Endothelial cell of umbilical vein (primary cell): ENCODE data around the gene CCL11. TPM values are rescaled to one million over a fixed set of nuclear protein-coding genes. Genes with fewer than 3 reads are reported as not detected.

ENCODE experiments used
- BruUV-seq: library from RNA; stranded (reverse); fragments of 400-500 nt; replicated peaks from 2 replicates; lab custom pipeline; 2021; lab: Mats Ljungman, UMichigan
- CTCF ChIA-PET: fragments of 300-600, 350-600 bp; sonication (Branson Sonifier 250); formaldehyde crosslinking; loops from one replicate; lab custom pipeline; 2021; ENCODE audit warnings: antibody characterized with exemption, inconsistent platforms; lab: Charles Lee
- POLR2A ChIA-PET: fragments of 300-600, 350-600 bp; sonication (Branson Sonifier 250); formaldehyde crosslinking; loops from one replicate; lab custom pipeline; 2021; ENCODE audit warnings: antibody characterized with exemption, inconsistent platforms; lab: Charles Lee
- DNase-seq: peaks from one replicate; pipeline ENCODE4 v3.0.0-alpha.2; 2011; ENCODE audit warnings: low read depth, low spot score
- FAIRE-seq: peaks from 2 replicates; lab custom pipeline; 2011; peaks lifted over from hg19 to GRCh38; lab: Jason Lieb, UNC
- H2AFZ ChIP-seq: 2 replicates; pipeline ENCODE4 v1.6.0; 2012; ENCODE audit warnings: low read depth, low read length, control low read depth, inconsistent platforms
- H3K27ac ChIP-seq: 2 replicates; pipeline ENCODE4 v1.5.1; 2011; ENCODE audit warnings: low read depth, mild to moderate bottlenecking, control low read depth, low read length, moderate library complexity; ENCODE audit not compliant: insufficient read depth
- H3K27me3 ChIP-seq, 2 experiments: 2 replicates each; pipeline versions ENCODE4 v1.6.0 to v1.6.1; 2011; ENCODE audit warnings: low read length in 2 of 2, mixed read lengths in 1 of 2; ENCODE audit not compliant: control insufficient read depth in 2 of 2, insufficient read depth in 2 of 2
- H3K36me3 ChIP-seq, 2 experiments: 2 replicates in 1 of 2; 3 replicates in 1 of 2; pipeline ENCODE4 v1.5.1; 2011; ENCODE audit warnings: low read length in 2 of 2, mild to moderate bottlenecking in 1 of 2, moderate library complexity in 1 of 2; ENCODE audit not compliant: control insufficient read depth in 2 of 2, insufficient read depth in 2 of 2; ENCODE audit errors: extremely low read depth in 1 of 2
- H3K4me1 ChIP-seq: 3 replicates; pipeline ENCODE4 v1.5.1; 2011; ENCODE audit warnings: mild to moderate bottlenecking, low read length; ENCODE audit not compliant: control insufficient read depth, insufficient read depth; ENCODE audit errors: extremely low read depth
- H3K4me2 ChIP-seq: 2 replicates; pipeline ENCODE4 v1.6.1; 2011; ENCODE audit warnings: low read length, control low read depth, mixed read lengths; ENCODE audit not compliant: insufficient read depth
- H3K4me3 ChIP-seq, 3 experiments: fragments of 200-600 bp in 1 of 3; sonication (generic), shearing (Covaris generic) in 1 of 3; replicated peaks in 1 of 3; 2 replicates each; pipeline ENCODE4 v1.5.1; 2011 to 2016; ENCODE audit warnings: control low read depth in 3 of 3, low read length in 3 of 3, mild to moderate bottlenecking in 2 of 3, inconsistent platforms in 1 of 3, low read depth in 1 of 3, moderate library complexity in 1 of 3; ENCODE audit not compliant: insufficient read depth in 1 of 3
- H3K79me2 ChIP-seq: 2 replicates; pipeline ENCODE4 v1.6.0; 2012; ENCODE audit warnings: low read length, inconsistent platforms; ENCODE audit not compliant: control insufficient read depth, insufficient read depth
- H3K9ac ChIP-seq: replicated peaks from 2 replicates; pipeline ENCODE3; 2011; ENCODE audit warnings: low read length, control low read depth; ENCODE audit not compliant: insufficient read depth; ENCODE audit errors: extremely low read depth
- H3K9me1 ChIP-seq: replicated peaks from 3 replicates; pipeline ENCODE4 v1.6.0; 2011; ENCODE audit warnings: mild to moderate bottlenecking, low read length; ENCODE audit not compliant: control insufficient read depth, insufficient read depth; ENCODE audit errors: extremely low read depth
- H3K9me3 ChIP-seq: replicated peaks from 2 replicates; pipeline ENCODE4 v1.5.1; 2012; ENCODE audit warnings: low read length, inconsistent platforms; ENCODE audit not compliant: control insufficient read depth, insufficient read depth
- H4K20me1 ChIP-seq: replicated peaks from 2 replicates; pipeline ENCODE3; 2011; ENCODE audit warnings: mild to moderate bottlenecking, low read length; ENCODE audit not compliant: control insufficient read depth, insufficient read depth; ENCODE audit errors: extremely low read depth
- MYC ChIP-seq: IDR thresholded peaks from one replicate; pipeline ENCODE4 v1.6.1; 2011; ENCODE audit warnings: mild to moderate bottlenecking, low read depth, low read length
- dilution Hi-C: fragments of 300-500 bp; cut with MboI; formaldehyde crosslinking; loops from one replicate; pipeline ENCODE4 v1.15.0; 2019; ENCODE audit warnings: low sequenced_read_pairs; ENCODE audit not compliant: extremely low pct_ligation_motif_present
- intact Hi-C: fragments of 100-400 bp; cut with micrococcal nuclease; formaldehyde crosslinking; loops from one replicate; pipeline ENCODE4 v1.10.0; 2022
- polyA plus RNA-seq, 4 experiments: library from polyadenylated mRNA; depleted of rRNA in 3 of 4; stranded (reverse) in 3 of 4; unstranded in 1 of 4; fragments of >200 nt; gene quantifications; 2 replicates each; pipeline versions ENCODE4 v1.2.1 to v1.2.3, GENCODE V29; 2011 to 2012; ENCODE audit warnings: missing spikeins in 1 of 4
- total RNA-seq: library from RNA; stranded (reverse); gene quantifications from 2 replicates; pipeline ENCODE4 v1.2.3, GENCODE V29; 2021

CCL11 gene
- total and polyA plus RNA-seq, 2 donors (not counting 3 experiments of a cell fraction or from before 2014, with no cell fraction given): not detected

GRCh38 chr17:34337701-34338100, 52.2 kb downstream of the CCL11 start:
- no peak overlapping the region for H2AFZ ChIP-seq
- H3K27me3 ChIP-seq: peaks cover 0 to 7% of the 10 kb centered on the region in 2 experiments
- BruUV-seq: no TSS peak
- FAIRE-seq (no peak), DNase-seq (no peak)
- POLR2A ChIA-PET: no interaction called here
- TF ChIP-seq MYC: no peak
- no peaks in the 10 kb centered on the region for H3K4me1 ChIP-seq
- intact Hi-C loops: loop anchor here (10.0 kb wide), 1 partner anchor 403 kb away; no protein-coding TSS in a partner anchor
- H3K4me2 ChIP-seq: no peak overlapping the region
- dilution Hi-C loops: no loop called here
- H4K20me1 ChIP-seq: no peaks in the 10 kb centered on the region
- H3K4me3 ChIP-seq: no peak overlapping the region
- H3K9ac ChIP-seq: no peak overlapping the region
- H3K36me3 ChIP-seq: no peaks in the 10 kb centered on the region
- no peaks in the 10 kb centered on the region for H3K79me2 ChIP-seq
- no peaks in the 10 kb centered on the region for H3K9me1 ChIP-seq
- CTCF ChIA-PET: interaction anchor here (1.2 to 1.3 kb wide), 2 partner anchors 24 to 166 kb away, joined by 3 to 4 read pairs; no protein-coding TSS in a partner anchor
- no peak overlapping the region for H3K27ac ChIP-seq
- no peaks in the 10 kb centered on the region for H3K9me3 ChIP-seq

Other genes with a start within 250 kb of the CCL11 start
- 160 and 238 TPM in 2 replicates for gene CCL2, start 30.5 kb upstream of the CCL11 start, total RNA-seq
- 599 and 714 TPM in 2 replicates for gene CCL2, start 30.5 kb upstream of the CCL11 start, polyA plus RNA-seq
- gene CCL7, start 15.5 kb upstream of the CCL11 start, total RNA-seq: not detected in 2 replicates
- gene CCL7, start 15.5 kb upstream of the CCL11 start, polyA plus RNA-seq: 0.25 and 0.76 TPM in 2 replicates
- gene CCL8, start 33.7 kb downstream of the CCL11 start, total RNA-seq: not detected in 2 replicates
- gene CCL8, start 33.7 kb downstream of the CCL11 start, polyA plus RNA-seq: not detected in 2 replicates
- gene CCL13, start 70.7 kb downstream of the CCL11 start, total RNA-seq: not detected in 2 replicates
- not detected in 2 replicates for gene CCL13, start 70.7 kb downstream of the CCL11 start, polyA plus RNA-seq
- not detected in 2 replicates for gene CCL1, start 77.5 kb downstream of the CCL11 start, total RNA-seq
- not detected in 2 replicates for gene CCL1, start 77.5 kb downstream of the CCL11 start, polyA plus RNA-seq